ENCODE data around the gene PPP1CC. TPM values are rescaled to one million over a fixed set of nuclear protein-coding genes. Genes with fewer than 3 reads are reported as not detected.
A peak's percentile ranks its signal among the peaks of the same experiment; 100 is the strongest.
"Not testable (repeated sequence)": the region's sequence is repeated elsewhere in the genome, so short reads cannot be mapped to it uniquely, and the experiment has no call there.

PPP1CC gene
- total RNA-seq, 4 donors from 2014 or later = 103 to 135 (median 126) TPM

DNA sequence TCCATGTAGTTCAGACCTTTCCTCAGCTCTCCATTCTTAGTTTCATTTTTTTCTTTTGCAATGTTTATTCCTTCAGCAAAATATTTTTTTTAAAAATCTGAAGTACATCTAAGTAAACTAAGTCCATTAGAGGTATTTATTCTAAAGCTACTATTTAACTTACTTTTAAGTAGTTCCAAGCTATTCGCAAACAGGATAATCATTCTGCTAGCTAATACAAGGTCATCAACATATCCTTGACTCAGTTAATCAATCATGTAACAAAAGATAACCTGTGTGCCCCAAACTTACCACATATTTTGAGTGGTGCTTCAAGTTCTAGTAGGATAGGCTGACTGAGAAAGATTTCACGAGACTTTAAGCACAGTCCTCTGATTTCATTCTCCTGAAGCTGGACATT, 11.2 kb downstream of the PPP1CC start:
- H3K36me3 ChIP-seq = peaks cover 3 to 60% of the 10 kb centered on the region in 2 donors
- 62 to 75% methylated on average over 2 of the region's 2 CpGs for WGBS, 2 donors (ENCODE audit: low coverage in 1 of 2)

DNA sequence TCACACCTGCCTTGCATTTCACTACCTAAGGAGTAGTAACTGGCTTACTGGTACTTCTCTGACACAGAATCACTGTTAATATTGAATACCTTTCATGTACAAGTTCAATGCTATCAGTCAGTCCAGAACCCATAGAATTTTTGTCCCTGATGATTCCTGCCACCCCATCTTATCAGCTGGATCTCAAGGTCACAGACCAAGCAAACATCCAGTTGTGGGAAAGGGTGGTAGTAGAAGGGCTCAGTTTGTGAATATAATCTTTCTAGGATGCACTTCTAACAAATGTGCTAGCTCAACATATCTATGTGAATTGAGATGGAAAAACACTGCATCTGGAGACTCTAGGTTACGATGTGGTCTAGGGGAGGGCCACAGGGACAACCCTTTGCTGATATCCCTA, 14.1 kb downstream of the PPP1CC start:
- TF ChIP-seq POLR2A (IDR thresholded peaks at IDR 0.05) (no peak), EP300 (IDR thresholded peaks at IDR 0.05) (no peak), POLR2AphosphoS5 (IDR thresholded peaks at IDR 0.05) (no peak)
- TF ChIP-seq, protein P1, sequence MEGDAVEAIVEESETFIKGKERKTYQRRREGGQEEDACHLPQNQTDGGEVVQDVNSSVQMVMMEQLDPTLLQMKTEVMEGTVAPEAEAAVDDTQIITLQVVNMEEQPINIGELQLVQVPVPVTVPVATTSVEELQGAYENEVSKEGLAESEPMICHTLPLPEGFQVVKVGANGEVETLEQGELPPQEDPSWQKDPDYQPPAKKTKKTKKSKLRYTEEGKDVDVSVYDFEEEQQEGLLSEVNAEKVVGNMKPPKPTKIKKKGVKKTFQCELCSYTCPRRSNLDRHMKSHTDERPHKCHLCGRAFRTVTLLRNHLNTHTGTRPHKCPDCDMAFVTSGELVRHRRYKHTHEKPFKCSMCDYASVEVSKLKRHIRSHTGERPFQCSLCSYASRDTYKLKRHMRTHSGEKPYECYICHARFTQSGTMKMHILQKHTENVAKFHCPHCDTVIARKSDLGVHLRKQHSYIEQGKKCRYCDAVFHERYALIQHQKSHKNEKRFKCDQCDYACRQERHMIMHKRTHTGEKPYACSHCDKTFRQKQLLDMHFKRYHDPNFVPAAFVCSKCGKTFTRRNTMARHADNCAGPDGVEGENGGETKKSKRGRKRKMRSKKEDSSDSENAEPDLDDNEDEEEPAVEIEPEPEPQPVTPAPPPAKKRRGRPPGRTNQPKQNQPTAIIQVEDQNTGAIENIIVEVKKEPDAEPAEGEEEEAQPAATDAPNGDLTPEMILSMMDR (IDR thresholded peaks at IDR 0.05) = no peak
- Histone ChIP-seq H3K9me3 (no peaks in the 10 kb centered on the region), H3K36me3 (peaks cover 3 to 76% of the 10 kb centered on the region in 2 donors), H3K27ac (no peak overlapping the region), H3K4me3 (no peak overlapping the region), H3K4me1 (peaks cover 7 to 34% (median 11%) of the 10 kb centered on the region in 3 donors), H3K27me3 (no peaks in the 10 kb centered on the region)
- no peak for ATAC-seq
- 100% methylated on average over 1 of the region's 1 CpG for WGBS, 2 donors (ENCODE audit: low coverage in 1 of 2)

More for the DNA sequence above, 11.2 kb downstream of the PPP1CC start:
- no peaks in the 10 kb centered on the region for H3K9me3 ChIP-seq
- H3K27ac ChIP-seq = peak overlapping the region in 1 of 4 donors; percentile 5
- H3K27me3 ChIP-seq = no peaks in the 10 kb centered on the region
- no peak for ATAC-seq
- no peak overlapping the region for H3K4me3 ChIP-seq
- TF ChIP-seq POLR2AphosphoS5 (IDR thresholded peaks at IDR 0.05) (no peak), EP300 (IDR thresholded peaks at IDR 0.05) (no peak), POLR2A (IDR thresholded peaks at IDR 0.05) (no peak)
- TF ChIP-seq, protein P1 (IDR thresholded peaks at IDR 0.05) = no peak
- H3K4me1 ChIP-seq = peaks cover 12 to 62% (median 13%) of the 10 kb centered on the region in 3 donors

- TF ChIP-seq, protein P1 (IDR thresholded peaks at IDR 0.05) = no peak
- TF ChIP-seq POLR2AphosphoS5 (IDR thresholded peaks at IDR 0.05) (no peak), POLR2A (IDR thresholded peaks at IDR 0.05) (no peak), EP300 (IDR thresholded peaks at IDR 0.05) (no peak)
- H3K4me3 ChIP-seq = no peak overlapping the region
- no peaks in the 10 kb centered on the region for H3K27me3 ChIP-seq
- no peak overlapping the region for H3K27ac ChIP-seq
- no peak for ATAC-seq
- H3K4me1 ChIP-seq = peaks cover 0 to 18% (median 0%) of the 10 kb centered on the region in 3 donors
- WGBS, 2 donors (ENCODE audit: low coverage in 1 of 2) = 85 to 86% methylated on average over 7 to 9 of the region's 9 CpGs
- H3K9me3 ChIP-seq = no peaks in the 10 kb centered on the region
- peaks cover 6 to 94% of the 10 kb centered on the region in 2 donors for H3K36me3 ChIP-seq
Observed at GRCh38 chr12:110726708-110727369, 15.9 kb downstream of the PPP1CC start.

- WGBS, 2 donors (ENCODE audit: low coverage in 1 of 2) = 96% methylated on average over 4 of the region's 4 CpGs; no CpG with 5 or more reads in 1 of the 2 donors
- no peaks in the 10 kb centered on the region for H3K27me3 ChIP-seq
- peaks cover 0 to 16% (median 0%) of the 10 kb centered on the region in 3 donors for H3K4me1 ChIP-seq
- no peak overlapping the region for H3K27ac ChIP-seq
- peaks cover 6 to 95% of the 10 kb centered on the region in 2 donors for H3K36me3 ChIP-seq
- no peak for ATAC-seq
- TF ChIP-seq EP300 (IDR thresholded peaks at IDR 0.05) (no peak), POLR2A (IDR thresholded peaks at IDR 0.05) (no peak), POLR2AphosphoS5 (IDR thresholded peaks at IDR 0.05) (no peak)
- TF ChIP-seq, protein P1 (IDR thresholded peaks at IDR 0.05) = no peak
- H3K4me3 ChIP-seq = no peak overlapping the region
- H3K9me3 ChIP-seq = no peaks in the 10 kb centered on the region
Observed at GRCh38 chr12:110726028-110726427, 16.7 kb downstream of the PPP1CC start.

DNA sequence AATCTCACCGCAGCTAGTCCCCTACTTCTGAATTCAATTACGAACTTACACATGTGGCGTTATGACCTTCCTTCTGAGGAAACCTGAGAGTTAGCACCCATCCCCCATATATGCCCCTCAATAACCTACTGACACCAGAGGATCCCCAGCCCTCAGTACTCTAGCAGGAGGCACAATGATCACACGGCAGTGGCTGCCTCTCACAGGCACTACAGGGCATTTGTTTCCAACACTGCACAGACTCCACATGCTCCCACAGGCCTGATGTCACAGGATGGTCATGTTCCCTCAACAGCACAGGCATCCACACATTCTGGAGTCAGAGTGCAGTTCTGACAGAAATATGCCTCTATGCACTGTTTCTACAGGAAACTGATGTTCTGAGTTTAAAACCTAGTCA, 17.4 kb downstream of the PPP1CC start:
- Histone ChIP-seq H3K4me1 (peaks cover 0 to 12% (median 0%) of the 10 kb centered on the region in 3 donors), H3K27ac (no peak overlapping the region), H3K4me3 (no peak overlapping the region), H3K27me3 (no peaks in the 10 kb centered on the region), H3K9me3 (no peaks in the 10 kb centered on the region), H3K36me3 (peaks cover 6 to 95% of the 10 kb centered on the region in 2 donors)
- no peak for TF ChIP-seq POLR2AphosphoS5 (IDR thresholded peaks at IDR 0.05)
- TF ChIP-seq, protein P1 (IDR thresholded peaks at IDR 0.05) = no peak
- no peak for TF ChIP-seq POLR2A (IDR thresholded peaks at IDR 0.05)
- TF ChIP-seq EP300 (IDR thresholded peaks at IDR 0.05) = no peak
- 85 to 98% methylated on average over 3 of the region's 4 CpGs for WGBS, 2 donors (ENCODE audit: low coverage in 1 of 2)
- no peak for ATAC-seq

GRCh38 chr12:110722892-110723291, 19.8 kb downstream of the PPP1CC start:
- Histone ChIP-seq H3K36me3 (peaks cover 7 to 97% of the 10 kb centered on the region in 2 donors), H3K4me1 (peaks cover 0 to 12% (median 0%) of the 10 kb centered on the region in 3 donors)
- not testable (repeated sequence) for H3K4me3 ChIP-seq, ATAC-seq, H3K9me3 ChIP-seq, H3K27ac ChIP-seq, H3K27me3 ChIP-seq
- 79 to 96% methylated on average over 3 of the region's 3 CpGs for WGBS, 2 donors (ENCODE audit: low coverage in 1 of 2)
